Subcutaneous abdominal adipose tissue (tissue), 5 donors: ENCODE data around the gene HS6ST3.

Experiments
- H3K27ac ChIP-seq: one replicate; pipeline ENCODE4 v1.7.0; 2013; ENCODE audit warnings: low read depth, mild to moderate bottlenecking, inconsistent platforms, low read length, moderate library complexity
- H3K27me3 ChIP-seq, 5 donors: one replicate each; pipeline ENCODE4 v1.7.0; 2013; ENCODE audit warnings: low read length in 5 of 5, inconsistent platforms in 1 of 5; ENCODE audit not compliant: control insufficient read depth in 5 of 5, insufficient read depth in 4 of 5
- H3K36me3 ChIP-seq, 5 donors: one replicate each; pipeline ENCODE4 v1.7.0; 2013; ENCODE audit warnings: low read length in 5 of 5; ENCODE audit not compliant: control insufficient read depth in 5 of 5, insufficient read depth in 5 of 5
- H3K4me1 ChIP-seq, 5 donors: one replicate each; pipeline ENCODE4 v1.7.0; 2013; ENCODE audit warnings: low read length in 5 of 5, mild to moderate bottlenecking in 3 of 5, moderate library complexity in 1 of 5; ENCODE audit not compliant: control insufficient read depth in 5 of 5, insufficient read depth in 5 of 5
- H3K4me3 ChIP-seq, 5 donors: one replicate each; pipeline ENCODE4 v1.7.0; 2013; ENCODE audit warnings: low read length in 5 of 5, low read depth in 1 of 5
- H3K9ac ChIP-seq, 5 donors: one replicate each; pipeline ENCODE4 v1.7.0; 2013; ENCODE audit warnings: low read length in 5 of 5, mild to moderate bottlenecking in 4 of 5, moderate library complexity in 3 of 5
- H3K9me3 ChIP-seq, 5 donors: one replicate each; pipeline ENCODE4 v1.7.0; 2013; ENCODE audit warnings: low read length in 5 of 5; ENCODE audit not compliant: control insufficient read depth in 5 of 5
- donor health status: healthy.
- donor health status: healthy.
- donor health status: healthy.
- donor health status: healthy.
- donor health status: healthy.

The HS6ST3 gene

GRCh38 chr13:96449920-96450319, 360.0 kb downstream of the HS6ST3 start:
- no peaks in the 10 kb centered on the region for H3K36me3 ChIP-seq
- H3K9ac ChIP-seq = no peak overlapping the region
- H3K9me3 ChIP-seq = no peaks in the 10 kb centered on the region
- H3K4me1 ChIP-seq = no peaks in the 10 kb centered on the region
- H3K27me3 ChIP-seq = no peaks in the 10 kb centered on the region
- no peak overlapping the region for H3K4me3 ChIP-seq
- no peak overlapping the region for H3K27ac ChIP-seq

DNA sequence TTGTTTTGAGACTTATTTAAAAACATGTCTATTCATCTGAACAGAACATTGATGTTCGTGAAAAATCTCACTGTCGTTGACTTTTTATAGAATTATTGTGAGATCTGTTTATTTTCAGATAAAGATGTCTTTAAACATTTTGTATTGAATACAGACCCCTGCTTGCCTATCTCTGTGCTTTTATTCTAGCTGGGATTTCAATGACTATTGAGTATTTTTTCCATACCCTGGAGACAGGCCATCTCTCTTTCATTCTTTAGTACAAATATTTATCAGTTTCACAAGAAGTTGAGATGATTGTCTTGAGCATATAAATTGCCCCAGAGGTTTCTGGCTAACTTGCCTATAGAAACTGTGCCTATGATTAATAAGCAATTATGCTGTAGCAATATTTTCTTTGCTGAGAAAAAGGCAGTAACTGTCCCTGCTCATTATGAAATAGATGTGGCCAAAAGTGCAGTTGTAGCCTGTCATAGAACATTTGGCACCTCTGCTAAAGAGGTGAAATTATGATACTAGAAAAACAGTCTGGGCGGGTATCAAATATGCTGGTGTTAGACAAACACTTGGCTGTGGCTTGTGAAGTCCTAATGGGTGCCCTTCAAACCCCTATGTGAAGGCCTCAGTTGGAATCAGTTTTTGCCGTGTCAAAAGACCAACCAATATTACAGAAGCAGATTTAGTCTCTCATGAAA, 360.6 kb downstream of the HS6ST3 start:
- Histone ChIP-seq H3K9ac (no peak overlapping the region), H3K27me3 (no peaks in the 10 kb centered on the region), H3K4me3 (no peak overlapping the region), H3K9me3 (no peaks in the 10 kb centered on the region), H3K4me1 (no peaks in the 10 kb centered on the region), H3K36me3 (no peaks in the 10 kb centered on the region), H3K27ac (no peak overlapping the region)

- no peak overlapping the region for H3K27ac ChIP-seq
- no peaks in the 10 kb centered on the region for H3K36me3 ChIP-seq
- H3K27me3 ChIP-seq = no peaks in the 10 kb centered on the region
- H3K4me3 ChIP-seq = no peak overlapping the region
- H3K9ac ChIP-seq = no peak overlapping the region
- no peaks in the 10 kb centered on the region for H3K9me3 ChIP-seq
- H3K4me1 ChIP-seq = no peaks in the 10 kb centered on the region
Measured at GRCh38 chr13:96454466-96454865, 364.6 kb downstream of the HS6ST3 start.

DNA sequence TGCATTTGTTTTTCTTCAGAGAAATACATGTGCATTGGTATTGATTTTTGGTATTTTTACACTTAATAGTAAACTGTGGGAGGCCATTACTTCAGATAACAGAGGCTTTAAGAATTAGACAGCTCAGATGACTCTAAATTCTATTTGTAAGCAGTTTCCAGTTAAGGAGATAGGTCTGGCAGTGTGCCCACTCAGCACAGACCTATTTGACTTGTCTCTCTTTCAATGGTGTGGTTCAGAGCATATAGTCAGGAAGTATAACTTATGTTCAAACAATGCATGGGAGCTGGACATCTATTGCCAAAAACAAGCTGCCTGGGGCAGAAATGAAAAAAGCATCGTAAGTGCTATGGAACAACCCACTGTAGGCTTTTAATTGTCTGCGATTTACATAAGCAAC, 370.7 kb downstream of the HS6ST3 start:
- no peaks in the 10 kb centered on the region for H3K9me3 ChIP-seq
- no peak overlapping the region for H3K27ac ChIP-seq
- H3K27me3 ChIP-seq = no peaks in the 10 kb centered on the region

DNA sequence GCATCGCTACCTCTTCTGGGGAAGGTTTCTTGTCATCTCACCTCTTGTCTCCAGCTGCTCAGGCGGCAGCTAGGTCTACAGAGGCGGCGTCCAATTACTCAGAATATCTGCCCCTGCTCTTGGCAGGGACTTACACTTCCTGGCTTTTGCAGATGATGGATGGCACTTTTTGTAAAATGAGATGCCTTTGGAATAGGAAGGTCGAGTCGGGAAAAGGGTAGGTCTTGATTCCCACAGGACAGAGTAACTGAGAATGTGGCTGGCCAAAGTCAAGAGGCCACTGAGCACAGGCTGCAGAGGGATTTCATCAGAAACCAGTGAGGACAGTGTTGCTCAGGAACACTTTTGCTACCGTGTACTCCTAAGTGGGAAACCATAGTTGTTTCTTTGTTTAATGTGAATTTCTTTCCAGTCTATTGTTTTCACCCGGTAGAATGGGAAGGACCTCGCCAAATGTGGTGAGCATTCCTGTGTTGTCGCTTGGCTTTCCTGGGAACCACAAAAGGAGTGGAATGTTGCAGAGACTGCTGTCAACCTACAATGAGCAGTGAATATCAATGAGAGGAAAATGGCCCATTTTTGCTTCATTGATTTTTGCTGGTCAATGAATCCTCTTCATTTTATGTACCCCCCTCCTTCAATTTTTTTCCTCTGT, 383.7 kb downstream of the HS6ST3 start:
- Histone ChIP-seq H3K9me3 (no peaks in the 10 kb centered on the region), H3K27me3 (peaks cover 0 to 3% (median 0%) of the 10 kb centered on the region in 5 donors), H3K4me3 (no peak overlapping the region), H3K36me3 (no peaks in the 10 kb centered on the region), H3K4me1 (no peaks in the 10 kb centered on the region), H3K9ac (no peak overlapping the region), H3K27ac (no peak overlapping the region)

More for the DNA sequence above, 370.7 kb downstream of the HS6ST3 start:
- no peak overlapping the region for H3K9ac ChIP-seq
- no peak overlapping the region for H3K4me3 ChIP-seq
- H3K36me3 ChIP-seq = no peaks in the 10 kb centered on the region
- H3K4me1 ChIP-seq = no peaks in the 10 kb centered on the region

- peaks cover 0 to 3% (median 0%) of the 10 kb centered on the region in 5 donors for H3K27me3 ChIP-seq
- no peak overlapping the region for H3K9ac ChIP-seq
- H3K4me3 ChIP-seq = no peak overlapping the region
- H3K36me3 ChIP-seq = no peaks in the 10 kb centered on the region
- H3K9me3 ChIP-seq = no peaks in the 10 kb centered on the region
- H3K27ac ChIP-seq = no peak overlapping the region
- no peaks in the 10 kb centered on the region for H3K4me1 ChIP-seq
Measured at GRCh38 chr13:96474181-96474557, 384.3 kb downstream of the HS6ST3 start.

GRCh38 chr13:96475103-96475502, 385.2 kb downstream of the HS6ST3 start:
- Histone ChIP-seq H3K27ac (no peak overlapping the region), H3K27me3 (peaks cover 0 to 3% (median 0%) of the 10 kb centered on the region in 5 donors), H3K4me3 (no peak overlapping the region), H3K9ac (no peak overlapping the region), H3K4me1 (no peaks in the 10 kb centered on the region), H3K36me3 (no peaks in the 10 kb centered on the region), H3K9me3 (no peaks in the 10 kb centered on the region)

GRCh38 chr13:96481482-96481881, 391.6 kb downstream of the HS6ST3 start:
- Histone ChIP-seq H3K36me3 (no peaks in the 10 kb centered on the region), H3K9ac (no peak overlapping the region), H3K9me3 (no peaks in the 10 kb centered on the region), H3K27ac (no peak overlapping the region), H3K4me3 (no peak overlapping the region), H3K27me3 (no peaks in the 10 kb centered on the region), H3K4me1 (no peaks in the 10 kb centered on the region)

- H3K27ac ChIP-seq = no peak overlapping the region
- H3K36me3 ChIP-seq = no peaks in the 10 kb centered on the region
- H3K4me1 ChIP-seq = no peaks in the 10 kb centered on the region
- no peak overlapping the region for H3K9ac ChIP-seq
- H3K9me3 ChIP-seq = peaks cover 0 to 3% (median 0%) of the 10 kb centered on the region in 5 donors
- H3K4me3 ChIP-seq = no peak overlapping the region
- no peaks in the 10 kb centered on the region for H3K27me3 ChIP-seq
Measured at GRCh38 chr13:96490496-96490989, 400.6 kb downstream of the HS6ST3 start.

DNA sequence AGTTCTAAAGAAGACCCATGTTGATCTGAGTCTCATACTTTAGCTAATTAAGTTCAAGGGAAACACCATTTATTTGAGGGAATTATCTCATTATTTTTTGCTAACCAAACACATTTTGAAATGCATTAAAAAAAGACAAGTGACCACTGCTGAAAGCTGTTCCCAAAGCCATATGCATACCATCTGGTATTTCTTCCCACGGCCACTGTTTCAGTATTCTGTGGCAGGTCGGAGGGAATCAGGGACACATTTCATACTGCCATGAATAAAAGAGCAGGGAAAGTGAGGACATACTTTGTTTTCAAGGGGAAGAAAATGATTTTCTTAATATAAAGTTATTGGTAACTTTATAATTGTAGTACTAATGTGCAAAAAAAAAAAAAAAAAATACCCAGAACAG, 401.2 kb downstream of the HS6ST3 start:
- Histone ChIP-seq H3K9me3 (peaks cover 0 to 3% (median 0%) of the 10 kb centered on the region in 5 donors), H3K36me3 (no peaks in the 10 kb centered on the region), H3K4me3 (no peak overlapping the region), H3K27me3 (no peaks in the 10 kb centered on the region), H3K9ac (no peak overlapping the region), H3K4me1 (no peaks in the 10 kb centered on the region), H3K27ac (no peak overlapping the region)
